ENCODE data around the gene COASY.

Gene COASY

DNA sequence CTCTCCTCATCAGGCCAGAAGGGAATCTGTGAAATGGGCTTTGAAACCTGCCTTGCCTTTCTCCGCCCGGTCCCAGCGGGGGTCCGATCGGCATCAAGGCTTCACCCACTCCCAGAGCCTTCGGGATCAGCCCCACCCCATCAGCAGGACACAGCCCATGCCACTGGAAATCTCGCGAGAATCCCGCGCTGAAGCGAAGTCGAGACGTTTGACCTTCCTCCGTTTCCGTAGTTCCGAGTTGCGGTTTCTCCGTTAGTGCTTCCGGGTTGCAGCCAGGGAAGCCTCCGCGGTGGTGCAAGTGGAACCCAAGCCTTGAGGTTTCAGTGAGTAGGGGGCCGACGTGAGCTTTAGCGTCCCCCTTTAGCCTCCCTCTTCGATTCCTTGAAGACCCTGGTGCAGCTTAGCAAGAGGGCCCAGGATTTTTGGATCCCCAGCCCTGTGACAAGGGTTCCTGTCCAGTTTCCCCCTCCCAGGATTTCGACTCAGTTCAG, at the start of gene COASY:
TSS of gene COASY (plus strand) at position 252 of the 491 bp plus-strand sequence. CDS start 475 bp downstream, outside the sequence.
- peak; percentile 96 for DNase-seq (ENCODE audit: low spot score)

DNA sequence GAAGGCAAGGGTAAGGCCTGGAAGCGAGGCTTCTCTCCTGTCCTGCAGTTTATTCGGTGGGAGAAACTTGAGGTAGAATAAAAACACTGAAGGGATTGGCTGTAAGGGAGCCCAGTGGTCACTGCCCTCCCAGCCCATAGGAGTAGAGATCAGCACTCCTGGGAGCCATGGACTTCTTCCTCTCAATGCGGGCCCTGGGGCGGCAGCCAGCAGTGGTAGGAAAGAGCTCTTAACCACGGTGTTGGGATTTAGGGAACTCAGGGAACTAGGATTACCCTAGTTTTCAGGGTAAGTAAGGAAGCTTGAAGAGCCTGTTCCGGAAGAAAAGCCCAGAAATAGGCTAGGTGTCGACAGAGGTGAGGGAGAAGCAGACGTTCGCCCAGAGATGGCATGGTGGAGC, 49.7 kb upstream of the COASY start:
- DNase-seq (ENCODE audit: low spot score): no peak

DNA sequence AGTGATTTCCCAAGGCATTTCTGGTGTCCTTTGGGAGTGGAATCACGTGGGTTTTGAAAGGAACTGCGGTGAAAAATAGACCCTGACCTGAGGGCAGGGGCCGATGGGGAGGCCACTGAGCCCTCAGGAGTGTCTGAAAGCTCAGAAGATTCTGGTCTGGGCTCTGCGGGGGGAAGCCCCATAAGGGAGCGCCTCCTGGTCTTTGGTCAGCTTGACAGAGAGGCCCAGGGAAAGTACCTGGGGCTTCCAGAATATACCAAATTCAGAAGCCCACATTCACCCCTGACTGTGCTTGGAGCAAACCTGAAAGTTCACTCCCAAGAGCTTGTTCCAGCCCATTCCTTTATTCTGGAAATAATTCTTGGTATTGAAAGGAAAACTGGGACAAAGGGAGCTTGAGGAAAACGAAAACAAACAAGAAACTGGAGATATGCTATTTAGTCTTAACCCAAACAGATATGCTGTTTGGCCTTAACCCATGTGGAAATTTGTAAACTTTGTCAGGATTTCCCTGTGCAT, 49.2 kb upstream of the COASY start:
- no peak for DNase-seq (ENCODE audit: low spot score)

DNA sequence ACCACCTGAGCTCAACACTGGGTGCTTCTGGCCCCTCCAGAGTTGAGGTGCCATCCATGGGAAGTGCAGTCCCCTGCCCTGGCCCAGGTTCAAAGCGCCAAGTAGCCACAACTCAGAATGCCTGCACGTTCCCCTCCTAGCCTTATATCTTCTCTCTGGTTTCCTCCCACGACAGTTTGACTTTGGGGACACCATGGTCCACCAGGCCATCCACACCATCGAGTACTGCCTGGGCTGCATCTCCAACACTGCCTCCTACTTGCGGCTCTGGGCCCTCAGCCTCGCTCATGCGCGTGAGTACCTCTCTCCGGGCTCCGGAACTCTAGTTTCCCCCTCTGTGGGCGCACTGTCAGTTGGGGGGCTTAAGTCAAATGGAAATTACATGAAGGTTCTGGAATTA, 48.3 kb upstream of the COASY start:
- DNase-seq (ENCODE audit: low spot score): no peak

DNA sequence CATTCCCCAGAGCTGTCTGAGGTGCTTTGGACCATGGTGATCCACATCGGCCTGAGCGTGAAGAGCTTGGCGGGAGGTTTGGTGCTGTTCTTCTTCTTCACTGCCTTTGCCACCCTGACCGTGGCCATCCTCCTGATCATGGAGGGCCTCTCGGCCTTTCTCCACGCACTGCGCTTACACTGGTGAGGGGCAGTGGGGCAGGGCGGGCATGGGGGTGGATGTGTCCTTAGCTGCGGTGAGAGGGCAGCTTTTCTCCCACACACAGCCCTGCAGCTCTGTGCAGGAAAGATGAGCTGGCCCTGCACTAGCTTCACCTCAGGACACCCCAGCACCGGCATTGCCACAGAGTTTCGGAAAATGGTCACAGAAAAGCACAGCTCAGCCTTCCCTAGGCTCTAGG, 47.7 kb upstream of the COASY start:
- no peak for DNase-seq (ENCODE audit: low spot score)

DNA sequence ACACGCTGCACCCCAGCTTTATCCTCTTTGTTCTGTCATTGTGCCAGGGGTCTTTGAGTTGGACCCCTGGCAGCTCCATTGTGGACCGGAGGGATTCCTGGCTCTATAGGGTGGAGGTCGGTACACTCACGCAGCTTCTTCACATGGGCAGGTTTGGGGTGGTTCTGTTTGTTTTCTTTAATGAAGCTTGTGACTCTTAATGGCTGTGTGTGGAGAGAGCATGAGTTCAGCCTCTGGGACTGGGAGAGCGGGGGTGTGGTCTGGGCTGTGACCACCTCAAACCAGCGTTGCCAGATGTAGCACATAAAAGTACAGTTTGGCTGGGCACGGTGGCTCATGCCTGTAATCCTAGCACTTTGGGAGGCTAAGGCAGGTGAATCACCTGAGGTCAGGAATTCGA, 47.1 kb upstream of the COASY start:
- no peak for DNase-seq (ENCODE audit: low spot score)

DNA sequence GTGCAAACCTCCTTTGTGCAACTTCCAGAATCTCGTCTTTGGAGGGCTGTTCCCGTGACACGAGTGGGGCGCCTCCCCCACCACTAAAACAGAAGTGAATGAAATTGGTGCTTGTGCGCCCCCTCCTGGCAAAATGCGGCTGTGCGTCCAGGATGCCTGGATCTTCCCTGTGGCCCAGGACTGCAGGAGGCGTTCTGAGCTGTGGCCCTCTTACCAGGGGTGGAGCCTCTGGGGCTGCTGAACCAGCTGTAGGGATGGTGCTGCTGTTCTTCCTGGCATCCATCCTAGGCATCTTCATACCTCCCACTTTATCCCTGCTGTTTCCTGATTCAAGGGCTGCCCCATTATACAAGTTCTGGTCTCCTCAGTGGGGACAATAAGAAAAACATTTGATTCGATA, 44.4 kb upstream of the COASY start:
- peak; percentile 84 for DNase-seq (ENCODE audit: low spot score)

DNA sequence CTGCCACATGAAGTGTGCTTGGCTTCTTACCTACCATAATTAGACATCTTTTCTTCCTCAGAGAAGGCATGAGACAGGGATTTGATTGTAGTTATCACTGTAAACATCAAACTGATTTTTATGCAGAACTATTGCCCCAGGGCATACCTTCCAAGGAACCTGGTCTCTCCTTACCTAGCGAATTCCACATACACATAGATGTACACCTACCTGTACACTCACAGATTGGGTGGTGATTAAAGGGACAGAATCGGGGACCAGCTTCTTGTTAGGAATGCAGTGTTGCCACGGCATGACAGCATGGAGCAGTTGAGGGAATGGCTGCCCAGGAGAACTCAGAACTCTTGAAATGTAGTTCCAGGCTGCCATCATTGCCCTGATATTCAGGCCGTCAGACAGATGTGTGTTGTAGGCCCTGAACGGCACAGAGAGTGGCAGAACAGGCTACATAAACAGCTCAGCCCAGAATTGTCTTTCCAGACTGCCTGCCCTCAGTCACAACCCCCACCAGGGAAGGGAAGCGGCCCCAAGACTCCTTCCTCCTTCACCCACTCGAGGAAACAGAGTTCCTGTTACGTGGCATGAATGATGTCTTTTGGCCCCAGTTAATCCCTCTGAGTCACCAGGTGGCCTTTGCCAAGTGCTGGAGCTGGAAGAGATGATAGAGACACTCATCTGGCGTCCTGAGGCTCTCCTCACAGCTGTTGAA, 43.7 kb upstream of the COASY start:
- DNase-seq (ENCODE audit: low spot score): peak; percentile 94

DNA sequence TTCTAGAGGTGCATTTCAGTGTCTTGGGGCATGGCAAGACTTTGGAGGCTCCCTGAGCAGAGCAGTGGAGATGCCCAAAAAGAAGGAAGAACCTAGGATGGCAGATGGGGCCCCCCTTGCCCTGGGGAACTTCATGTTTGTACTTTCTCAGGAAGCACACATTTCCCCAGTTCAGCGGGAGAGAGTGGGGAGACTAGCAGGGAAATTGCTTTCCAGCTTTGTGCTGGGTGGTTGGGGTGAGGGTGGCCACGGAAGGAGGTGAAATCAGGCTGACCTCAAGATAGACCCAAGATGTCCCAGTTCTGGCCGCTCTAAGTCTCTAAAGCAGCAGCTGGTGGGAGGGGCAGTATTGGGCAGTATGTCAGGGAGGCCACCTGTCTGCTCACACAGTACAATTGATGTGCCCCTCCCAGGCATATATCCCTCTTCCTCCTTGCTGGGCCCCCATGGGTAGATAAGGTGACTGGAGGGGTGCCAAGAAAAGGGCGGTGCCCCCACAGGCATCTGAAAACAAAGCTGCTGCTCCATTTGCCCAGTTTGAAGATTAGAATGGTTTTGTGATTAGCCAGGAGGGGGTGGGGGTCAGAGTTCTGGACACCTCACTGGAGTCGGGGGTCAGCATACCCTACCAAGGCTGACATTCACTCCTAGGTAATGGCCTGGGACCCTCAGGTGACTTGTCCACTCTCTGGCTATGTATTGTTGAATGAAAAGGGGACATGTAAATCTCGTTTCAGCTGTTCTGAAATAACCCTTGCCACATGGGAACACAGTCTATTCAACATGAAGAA, 43.0 kb upstream of the COASY start:
- no peak for DNase-seq (ENCODE audit: low spot score)

DNA sequence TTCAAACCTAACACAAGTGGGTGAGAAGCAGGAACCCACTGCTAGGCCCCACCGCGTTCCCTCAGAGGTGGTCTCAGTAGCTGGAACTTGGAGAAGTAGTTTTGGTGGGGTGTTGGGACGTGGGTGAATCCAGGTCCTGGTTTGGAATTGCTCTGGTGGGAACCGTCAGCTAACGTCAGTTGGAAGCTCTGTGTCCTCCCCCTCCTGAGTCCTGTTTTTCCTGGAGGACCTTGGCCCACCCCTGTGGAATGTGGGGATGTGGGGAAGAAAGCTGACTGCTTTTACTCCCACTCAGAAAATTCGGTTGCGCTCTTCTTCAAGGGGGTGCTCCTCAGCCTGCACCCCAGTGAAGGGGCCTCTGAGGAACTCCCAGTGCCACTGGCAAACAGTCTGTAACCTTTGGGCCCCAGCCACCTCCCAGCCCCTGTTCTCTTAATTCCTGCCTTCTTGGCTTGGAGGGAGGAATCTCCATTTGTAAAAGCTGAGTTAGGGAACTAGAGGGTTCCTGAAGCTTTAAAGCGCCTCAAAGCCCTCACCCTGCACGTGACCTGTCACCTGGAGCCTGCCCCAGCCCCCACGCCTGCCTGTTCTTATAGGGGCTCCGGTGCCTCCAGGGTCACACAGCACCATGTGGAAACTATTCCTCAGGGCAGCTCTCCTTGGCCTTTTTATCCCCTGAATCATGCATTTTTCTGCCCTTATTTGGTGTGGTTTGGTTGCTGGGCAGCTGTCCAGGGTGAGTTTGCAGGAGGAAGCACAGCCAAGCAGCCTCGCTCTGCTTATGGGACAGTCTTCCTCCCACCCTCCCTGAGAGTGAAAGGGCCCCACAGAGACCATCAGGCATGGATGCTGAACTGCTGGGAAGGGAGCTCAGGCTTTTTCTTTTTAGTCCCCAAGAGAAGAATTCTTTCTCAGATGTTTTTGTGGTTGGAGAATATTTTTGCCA, 42.1 kb upstream of the COASY start:
- DNase-seq (ENCODE audit: low spot score): peak; percentile 94

DNA sequence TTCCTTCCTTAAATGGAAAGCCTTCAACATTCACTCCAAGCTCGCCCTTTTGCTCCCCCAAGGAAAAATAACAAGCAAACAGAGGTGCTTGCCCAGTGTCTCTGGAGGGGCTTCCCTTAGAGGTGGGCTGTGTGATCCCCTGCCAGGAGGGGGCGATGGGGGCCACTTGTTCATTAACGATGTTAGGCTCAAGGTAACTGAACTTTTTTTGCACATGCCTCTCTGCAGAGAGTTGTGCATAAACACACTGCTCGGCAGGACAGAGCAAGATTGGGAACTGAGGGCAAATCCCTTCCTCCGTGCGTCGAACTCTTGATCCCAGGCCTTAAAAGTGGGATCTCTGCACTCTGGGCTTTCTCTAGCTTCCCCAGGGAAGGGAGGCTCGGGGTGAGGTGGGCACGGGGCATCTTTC, 41.4 kb upstream of the COASY start:
- no peak for DNase-seq (ENCODE audit: low spot score)

DNA sequence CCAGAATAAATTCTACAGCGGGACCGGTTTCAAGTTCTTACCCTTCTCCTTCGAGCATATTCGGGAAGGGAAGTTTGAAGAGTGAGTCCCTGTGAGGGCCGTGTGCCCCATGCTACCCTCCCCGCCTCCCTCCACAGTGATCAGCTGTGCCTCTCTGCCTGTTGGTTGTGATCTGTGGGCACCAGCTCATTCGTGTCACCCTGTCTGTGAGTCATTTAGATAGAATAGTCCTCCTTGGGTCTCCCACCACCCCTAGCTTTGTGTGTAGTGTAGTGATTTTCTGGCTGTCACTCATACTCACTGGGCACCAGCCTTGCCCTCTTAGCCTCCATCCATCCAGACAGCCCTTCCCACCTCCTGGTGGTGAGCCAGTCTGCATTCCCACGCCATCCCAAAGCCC, 40.9 kb upstream of the COASY start:
- no peak for DNase-seq (ENCODE audit: low spot score)

DNA sequence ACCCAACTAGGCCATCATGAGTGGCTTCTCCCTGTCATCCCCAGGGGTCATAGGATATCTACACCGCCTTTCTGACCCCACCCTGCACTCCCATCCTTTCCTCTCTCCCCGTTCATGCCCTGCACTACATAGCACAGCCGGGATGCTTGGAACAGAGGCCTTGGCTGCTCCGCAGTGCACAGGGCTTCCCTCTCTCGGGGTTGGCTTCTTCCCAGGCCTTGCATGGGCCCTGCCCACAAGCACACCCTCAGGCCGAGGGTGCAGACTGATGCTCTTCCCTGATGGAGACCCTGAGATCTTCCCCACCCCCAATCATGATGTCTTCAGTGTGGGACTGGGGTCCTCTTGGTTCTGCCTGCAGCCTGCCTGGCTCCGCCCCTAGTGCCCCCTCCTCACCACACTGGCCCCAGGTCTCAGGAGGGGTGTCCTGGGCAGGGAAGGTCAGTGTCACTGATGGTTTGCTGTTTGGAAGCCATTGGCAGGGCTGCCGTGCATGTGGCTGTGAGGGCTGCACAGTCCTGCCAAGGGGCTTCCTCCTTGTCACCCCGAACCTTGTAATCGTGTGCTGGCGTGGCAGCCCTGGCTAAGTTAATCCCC, 40.2 kb upstream of the COASY start:
- DNase-seq (ENCODE audit: low spot score): no peak

DNA sequence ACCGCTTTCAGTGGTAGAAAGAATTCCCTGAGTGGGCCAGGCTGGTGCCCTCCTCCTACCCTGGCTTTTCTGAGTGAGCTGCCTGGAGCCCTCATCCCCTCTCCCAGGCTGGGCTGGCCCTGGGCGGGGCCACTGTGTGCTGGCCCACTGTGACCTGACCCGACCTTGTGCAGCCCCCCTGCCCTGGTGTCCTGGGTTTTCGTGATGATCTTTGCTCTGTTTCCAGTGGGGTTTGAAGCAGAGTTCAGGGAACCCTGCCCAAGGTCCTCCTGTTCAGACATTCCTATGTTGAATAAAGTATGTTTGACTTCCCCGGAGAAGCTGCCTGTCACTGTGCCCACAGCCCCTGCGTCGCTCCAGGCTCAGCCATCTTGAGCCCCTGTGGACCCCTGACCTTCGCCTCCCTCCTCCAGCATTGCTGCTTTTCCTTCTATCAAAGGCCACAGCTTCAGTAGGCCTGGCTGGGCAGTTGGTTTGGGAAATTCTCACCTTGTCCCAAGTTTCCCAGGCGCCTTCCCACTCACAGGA, 39.6 kb upstream of the COASY start:
- DNase-seq (ENCODE audit: low spot score): no peak

DNA sequence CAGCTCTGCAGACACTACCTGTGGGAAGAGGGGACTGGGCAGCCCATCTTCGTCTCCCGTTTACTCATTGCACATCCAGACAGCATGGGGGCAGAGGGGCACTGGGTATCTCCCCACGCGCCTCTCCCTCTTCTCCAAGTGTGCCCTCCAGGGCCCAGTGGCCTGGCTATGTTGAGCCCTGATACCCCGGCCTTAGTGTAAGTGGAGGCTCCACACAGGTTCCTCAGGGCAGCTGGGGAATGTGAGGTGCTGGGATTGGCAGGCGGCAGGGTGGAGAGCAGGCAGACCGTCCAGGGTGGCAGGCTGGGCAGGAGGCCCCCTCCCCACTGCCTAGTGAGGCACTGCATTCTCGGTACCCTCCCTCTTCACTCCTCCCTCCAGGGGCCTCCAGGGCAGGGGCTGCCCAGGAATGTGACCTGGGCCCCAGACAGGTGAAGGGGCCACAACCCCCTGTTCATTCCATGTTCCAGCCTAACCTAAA, 39.1 kb upstream of the COASY start:
- no peak for DNase-seq (ENCODE audit: low spot score)

DNA sequence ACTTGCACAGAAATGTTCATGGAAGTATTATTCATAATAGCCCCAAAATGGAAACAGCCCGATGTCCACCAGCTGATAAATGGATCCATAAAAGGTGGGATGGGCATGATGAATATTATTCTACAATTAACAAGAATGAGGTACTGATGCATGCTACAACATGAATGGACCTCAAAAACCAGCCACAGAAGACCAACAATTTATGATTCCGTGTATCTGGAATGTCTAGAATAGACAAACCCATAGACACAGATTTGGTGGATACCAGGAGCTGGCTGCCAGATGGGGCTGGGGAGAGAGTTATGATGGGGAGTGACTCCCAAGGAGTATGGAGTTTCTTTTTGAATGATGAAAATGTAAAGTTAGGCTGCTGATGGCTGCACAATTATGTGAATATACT, 36.7 kb upstream of the COASY start:
- DNase-seq (ENCODE audit: low spot score): no peak

DNA sequence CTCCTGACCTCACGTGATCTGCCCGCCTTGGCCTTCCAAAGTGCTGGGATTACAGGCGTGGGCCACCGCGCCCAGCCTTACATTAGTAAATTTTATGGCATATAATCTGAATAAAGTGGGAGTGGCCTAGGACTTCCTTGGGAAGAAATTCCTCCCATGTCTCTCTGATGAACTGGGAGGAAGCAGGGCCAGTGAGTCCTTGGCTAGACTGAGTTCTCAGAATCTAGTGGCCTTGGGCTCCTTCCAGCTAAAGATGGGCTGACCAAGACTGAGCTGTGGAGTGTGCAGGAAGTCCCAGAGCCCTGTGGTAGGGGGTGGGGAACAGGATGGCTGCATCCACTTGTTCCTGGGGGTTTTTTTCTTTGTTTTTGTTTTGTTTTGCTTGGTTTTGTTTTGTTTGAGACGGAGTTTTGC, 35.9 kb upstream of the COASY start:
- DNase-seq (ENCODE audit: low spot score): peak; percentile 34

DNA sequence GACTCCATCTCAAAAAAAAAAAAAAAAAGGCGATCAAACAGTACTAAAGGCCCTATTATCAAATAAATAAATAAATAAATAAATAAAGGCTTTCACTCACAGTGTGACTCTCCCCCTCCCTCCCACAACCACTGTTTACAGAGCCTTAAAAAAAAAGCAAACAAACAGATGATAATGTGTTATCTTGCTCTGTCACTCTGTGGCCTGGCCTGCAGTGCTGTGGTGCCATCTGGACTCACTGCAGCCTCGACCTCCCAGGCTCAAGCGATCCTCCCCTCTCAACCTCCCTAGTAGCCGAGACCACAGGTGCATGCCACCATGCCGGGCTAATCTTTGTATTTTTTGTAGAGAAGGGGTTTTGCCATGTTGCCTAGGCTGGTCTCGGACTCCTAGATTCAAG, 34.0 kb upstream of the COASY start:
- no peak for DNase-seq (ENCODE audit: low spot score)

DNA sequence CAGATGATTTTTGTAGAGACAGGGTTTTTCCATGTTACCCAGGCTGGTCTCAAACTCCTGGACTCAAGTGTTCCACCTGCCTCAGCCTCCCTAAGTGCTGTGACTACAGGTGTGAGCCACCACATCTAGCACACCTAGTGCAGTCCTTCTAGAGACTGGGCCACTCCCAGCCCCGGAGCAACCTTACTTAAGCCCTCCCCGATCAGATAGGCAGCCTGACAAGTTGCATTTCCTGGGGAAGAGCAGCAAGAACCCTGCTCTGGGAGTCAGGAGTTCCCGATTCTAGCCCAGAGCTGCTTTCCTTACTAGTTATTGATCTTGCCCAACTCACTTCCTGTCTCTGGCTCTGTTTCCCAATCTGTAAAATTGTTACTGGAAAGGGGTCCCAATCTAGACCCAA, 32.9 kb upstream of the COASY start:
- DNase-seq (ENCODE audit: low spot score): no peak

DNA sequence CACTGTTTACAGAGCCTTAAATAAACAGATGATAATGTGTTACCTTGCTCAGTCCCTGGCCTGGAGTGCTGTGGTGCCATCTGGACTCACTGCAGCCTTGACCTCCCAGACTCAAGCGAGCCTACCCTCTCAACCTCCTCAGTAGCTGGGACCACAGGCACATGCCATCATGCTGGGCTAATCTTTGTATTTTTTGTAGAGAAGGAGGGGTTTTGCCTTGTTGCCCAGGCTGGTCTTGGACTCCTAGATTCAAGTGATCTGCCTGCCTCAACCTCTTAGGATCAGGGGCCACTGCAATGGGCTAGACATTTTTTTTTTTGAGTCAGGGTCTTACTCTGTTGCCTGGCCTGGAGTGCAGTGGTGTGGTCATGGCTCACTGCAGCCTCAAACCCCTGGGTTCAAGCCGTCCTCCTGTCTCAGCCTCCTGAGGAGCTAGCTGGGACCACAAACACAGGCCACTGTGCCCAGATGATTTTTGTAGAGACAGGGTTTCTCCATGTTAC, 30.9 kb upstream of the COASY start:
- no peak for DNase-seq (ENCODE audit: low spot score)

All from RKO (cell line).